SK-N-SH treated with all-trans-retinoic acid at 6 μM for 48 hours (cell line): ENCODE results near the gene DCTN4.

Experiments
- ATAC-seq: fragments of 200-7000 bp; cut with Tn5 transposase; 3 replicates; pipeline ENCODE4 v1.9.1; 2020; ENCODE audit warnings: mild to moderate bottlenecking, moderate library complexity
- ARNTL ChIP-seq: fragments of 450-650 bp; formaldehyde crosslinking; IDR thresholded peaks from 2 replicates; pipeline ENCODE4 v1.5.0; 2020; ENCODE audit warnings: low read depth, mild to moderate bottlenecking, moderate library complexity, borderline replicate concordance
- BACH2 ChIP-seq: fragments of 250-450 bp; sonication (Bioruptor Pico); IDR thresholded peaks from 2 replicates; pipeline ENCODE4 v1.9.0; 2021; ENCODE audit warnings: mild to moderate bottlenecking, borderline replicate concordance
- CSDC2 ChIP-seq: fragments of 250-450 bp; sonication (Bioruptor Pico); IDR thresholded peaks from 2 replicates; pipeline ENCODE4 v1.5.0; 2020; ENCODE audit warnings: mild to moderate bottlenecking, moderate library complexity
- ESRRG ChIP-seq: fragments of 250-450 bp; sonication (Bioruptor Pico); IDR thresholded peaks from 2 replicates; pipeline ENCODE4 v1.6.1; 2021; ENCODE audit warnings: mild to moderate bottlenecking
- GLIS3 ChIP-seq: fragments of 250-450 bp; sonication (Bioruptor Pico); IDR thresholded peaks from 2 replicates; pipeline ENCODE4 v1.5.0; 2020; ENCODE audit warnings: mild to moderate bottlenecking, moderate library complexity
- ISL1 ChIP-seq: fragments of 250-450 bp; sonication (Bioruptor Pico); IDR thresholded peaks from 2 replicates; pipeline ENCODE4 v2.1.2; 2022; ENCODE audit warnings: mild to moderate bottlenecking, moderate library complexity
- OSR1 ChIP-seq: fragments of 250-450 bp; sonication (Bioruptor Pico); IDR thresholded peaks from 2 replicates; pipeline ENCODE4 v1.8.0; 2022; ENCODE audit warnings: moderate library complexity, mild to moderate bottlenecking, inconsistent platforms
- PATZ1 ChIP-seq: fragments of 250-450 bp; sonication (Bioruptor Pico); IDR thresholded peaks from 2 replicates; pipeline ENCODE4 v1.8.0; 2020; ENCODE audit warnings: mild to moderate bottlenecking, moderate library complexity, borderline replicate concordance
- PPARA ChIP-seq: fragments of 250-450 bp; sonication (Bioruptor Pico); IDR thresholded peaks from 2 replicates; pipeline ENCODE4 v1.5.0; 2020; ENCODE audit warnings: mild to moderate bottlenecking, borderline replicate concordance
- RARB ChIP-seq: fragments of 250-450 bp; sonication (Bioruptor Pico); IDR thresholded peaks from 2 replicates; pipeline ENCODE4 v1.8.0; 2021; ENCODE audit warnings: mild to moderate bottlenecking, moderate library complexity
- SNAI2 ChIP-seq: fragments of 250-450 bp; sonication (Bioruptor Pico); IDR thresholded peaks from 2 replicates; pipeline ENCODE4 v1.5.0; 2020; ENCODE audit warnings: mild to moderate bottlenecking, moderate library complexity
- TOX ChIP-seq: fragments of 250-450 bp; sonication (Bioruptor Pico); IDR thresholded peaks from 2 replicates; pipeline ENCODE4 v1.8.0; 2021; ENCODE audit warnings: mild to moderate bottlenecking, moderate library complexity, borderline replicate concordance
- TSHZ2 ChIP-seq: fragments of 250-450 bp; sonication (Bioruptor Pico); IDR thresholded peaks from 2 replicates; pipeline ENCODE4 v1.5.0; 2020; ENCODE audit warnings: mild to moderate bottlenecking, moderate library complexity
- ZC3H10 ChIP-seq: fragments of 250-450 bp; sonication (Bioruptor Pico); IDR thresholded peaks from 2 replicates; pipeline ENCODE4 v1.5.1; 2021; ENCODE audit warnings: mild to moderate bottlenecking, moderate library complexity
- ZFP3 ChIP-seq: fragments of 250-450 bp; sonication (Bioruptor Pico); IDR thresholded peaks from 2 replicates; pipeline ENCODE4 v1.5.0; 2020; ENCODE audit warnings: mild to moderate bottlenecking, moderate library complexity
- ZFP30 ChIP-seq: fragments of 450-650 bp; formaldehyde crosslinking; IDR thresholded peaks from 2 replicates; pipeline ENCODE4 v1.5.0; 2022; ENCODE audit warnings: mild to moderate bottlenecking, moderate library complexity
- ZNF565 ChIP-seq: fragments of 450-650 bp; formaldehyde crosslinking; conservative IDR thresholded peaks from 2 replicates; pipeline ENCODE4 v1.5.0; 2020; ENCODE audit warnings: low read depth, mild to moderate bottlenecking, moderate library complexity
- ZNF70 ChIP-seq: fragments of 450-650 bp; formaldehyde crosslinking; IDR thresholded peaks from 2 replicates; pipeline ENCODE4 v1.5.0; 2020; ENCODE audit warnings: mild to moderate bottlenecking, moderate library complexity
- ZNF8 ChIP-seq: fragments of 450-650 bp; formaldehyde crosslinking; IDR thresholded peaks from 2 replicates; pipeline ENCODE4 v1.5.0; 2020; ENCODE audit warnings: mild to moderate bottlenecking, moderate library complexity
- TF ChIP-seq, protein P1 (sequence below): fragments of 250-450 bp; sonication (Bioruptor Pico); IDR thresholded peaks from 2 replicates; pipeline ENCODE4 v1.8.0; 2021; ENCODE audit warnings: low read depth, mild to moderate bottlenecking, moderate library complexity, borderline replicate concordance
- TF ChIP-seq, protein P2 (sequence below): fragments of 250-450 bp; sonication (Bioruptor Pico); IDR thresholded peaks from 2 replicates; pipeline ENCODE4 v1.5.1; 2021; ENCODE audit warnings: mild to moderate bottlenecking, moderate library complexity

The DCTN4 gene

GRCh38 chr5:150801117-150801927 is 42.5 kb upstream of the DCTN4 start:
- ATAC-seq = peak; percentile 93

GRCh38 chr5:150797384-150797783 is 38.6 kb upstream of the DCTN4 start:
- ATAC-seq = no peak
- TF ChIP-seq ZNF70 = no peak
- TF ChIP-seq, protein P1, sequence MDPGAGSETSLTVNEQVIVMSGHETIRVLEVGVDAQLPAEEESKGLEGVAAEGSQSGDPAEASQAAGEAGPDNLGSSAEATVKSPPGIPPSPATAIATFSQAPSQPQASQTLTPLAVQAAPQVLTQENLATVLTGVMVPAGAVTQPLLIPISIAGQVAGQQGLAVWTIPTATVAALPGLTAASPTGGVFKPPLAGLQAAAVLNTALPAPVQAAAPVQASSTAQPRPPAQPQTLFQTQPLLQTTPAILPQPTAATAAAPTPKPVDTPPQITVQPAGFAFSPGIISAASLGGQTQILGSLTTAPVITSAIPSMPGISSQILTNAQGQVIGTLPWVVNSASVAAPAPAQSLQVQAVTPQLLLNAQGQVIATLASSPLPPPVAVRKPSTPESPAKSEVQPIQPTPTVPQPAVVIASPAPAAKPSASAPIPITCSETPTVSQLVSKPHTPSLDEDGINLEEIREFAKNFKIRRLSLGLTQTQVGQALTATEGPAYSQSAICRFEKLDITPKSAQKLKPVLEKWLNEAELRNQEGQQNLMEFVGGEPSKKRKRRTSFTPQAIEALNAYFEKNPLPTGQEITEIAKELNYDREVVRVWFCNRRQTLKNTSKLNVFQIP (CRISPR knock-in tag) = no peak
- TF ChIP-seq ZNF8 (CRISPR knock-in tag) = no peak
- no peak for TF ChIP-seq OSR1 (CRISPR knock-in tag)
- no peak for TF ChIP-seq GLIS3
- no peak for TF ChIP-seq ESRRG (CRISPR knock-in tag)
- no peak for TF ChIP-seq TSHZ2
- no peak for TF ChIP-seq BACH2 (CRISPR knock-in tag)
- no peak for TF ChIP-seq CSDC2 (CRISPR knock-in tag)
- TF ChIP-seq ZFP3 (CRISPR knock-in tag) = no peak
- no peak for TF ChIP-seq TOX (CRISPR knock-in tag)
- no peak for TF ChIP-seq PPARA (CRISPR knock-in tag)
- TF ChIP-seq SNAI2 (CRISPR knock-in tag) = no peak
- TF ChIP-seq ZC3H10 (CRISPR knock-in tag) = no peak
- no peak for TF ChIP-seq RARB (CRISPR knock-in tag)
- no peak for TF ChIP-seq ISL1 (CRISPR knock-in tag)

More at GRCh38 chr5:150801117-150801927, 42.5 kb upstream of the DCTN4 start:
- TF ChIP-seq, protein P2, sequence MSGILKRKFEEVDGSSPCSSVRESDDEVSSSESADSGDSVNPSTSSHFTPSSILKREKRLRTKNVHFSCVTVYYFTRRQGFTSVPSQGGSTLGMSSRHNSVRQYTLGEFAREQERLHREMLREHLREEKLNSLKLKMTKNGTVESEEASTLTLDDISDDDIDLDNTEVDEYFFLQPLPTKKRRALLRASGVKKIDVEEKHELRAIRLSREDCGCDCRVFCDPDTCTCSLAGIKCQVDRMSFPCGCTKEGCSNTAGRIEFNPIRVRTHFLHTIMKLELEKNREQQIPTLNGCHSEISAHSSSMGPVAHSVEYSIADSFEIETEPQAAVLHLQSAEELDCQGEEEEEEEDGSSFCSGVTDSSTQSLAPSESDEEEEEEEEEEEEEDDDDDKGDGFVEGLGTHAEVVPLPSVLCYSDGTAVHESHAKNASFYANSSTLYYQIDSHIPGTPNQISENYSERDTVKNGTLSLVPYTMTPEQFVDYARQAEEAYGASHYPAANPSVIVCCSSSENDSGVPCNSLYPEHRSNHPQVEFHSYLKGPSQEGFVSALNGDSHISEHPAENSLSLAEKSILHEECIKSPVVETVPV (CRISPR knock-in tag) = no peak
- no peak for TF ChIP-seq TOX (CRISPR knock-in tag)
- no peak for TF ChIP-seq CSDC2 (CRISPR knock-in tag)
- no peak for TF ChIP-seq OSR1 (CRISPR knock-in tag)

DNA sequence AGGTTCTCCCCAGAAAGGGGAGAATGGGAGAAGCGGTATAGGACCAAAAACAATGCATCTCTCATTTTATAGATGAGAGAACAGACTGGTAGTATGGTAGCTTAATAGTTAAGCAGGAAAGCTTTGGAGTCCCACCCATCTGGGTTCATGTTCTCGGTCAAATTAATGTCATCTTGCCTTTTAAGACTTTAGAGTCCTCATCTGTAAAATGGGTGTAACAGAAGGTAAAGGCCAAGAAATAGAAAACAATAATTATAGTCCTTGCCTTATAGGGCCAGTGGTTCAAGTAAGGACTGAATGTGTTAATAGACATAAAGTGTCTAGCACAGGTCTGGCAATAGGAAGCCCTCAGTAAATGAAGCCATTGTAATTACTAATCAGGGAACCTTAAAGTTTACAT is 36.1 kb upstream of the DCTN4 start:
- no peak for ATAC-seq

More for the DNA sequence above, 36.1 kb upstream of the DCTN4 start:
- no peak for TF ChIP-seq ZNF565 (CRISPR knock-in tag)
- no peak for TF ChIP-seq OSR1 (CRISPR knock-in tag)
- no peak for TF ChIP-seq SNAI2 (CRISPR knock-in tag)
- no peak for TF ChIP-seq ARNTL (CRISPR knock-in tag)
- TF ChIP-seq ZNF70 = no peak
- no peak for TF ChIP-seq ISL1 (CRISPR knock-in tag)
- no peak for TF ChIP-seq ZFP3 (CRISPR knock-in tag)
- no peak for TF ChIP-seq BACH2 (CRISPR knock-in tag)
- no peak for TF ChIP-seq PATZ1 (CRISPR knock-in tag)
- TF ChIP-seq ZFP30 (CRISPR knock-in tag) = no peak
- no peak for TF ChIP-seq ESRRG (CRISPR knock-in tag)
- no peak for TF ChIP-seq TSHZ2
- no peak for TF ChIP-seq RARB (CRISPR knock-in tag)
- TF ChIP-seq, protein P1 (CRISPR knock-in tag) = no peak
- TF ChIP-seq, protein P2 (CRISPR knock-in tag) = no peak
